Measurements from ENCODE around the gene FRRS1L. TPM values are rescaled to one million over a fixed set of nuclear protein-coding genes. Genes with fewer than 3 reads are reported as not detected.

FRRS1L gene
- total RNA-seq, 4 donors from 2014 or later, result 0.40 to 0.96 (median 0.64) TPM; not detected in 1

DNA sequence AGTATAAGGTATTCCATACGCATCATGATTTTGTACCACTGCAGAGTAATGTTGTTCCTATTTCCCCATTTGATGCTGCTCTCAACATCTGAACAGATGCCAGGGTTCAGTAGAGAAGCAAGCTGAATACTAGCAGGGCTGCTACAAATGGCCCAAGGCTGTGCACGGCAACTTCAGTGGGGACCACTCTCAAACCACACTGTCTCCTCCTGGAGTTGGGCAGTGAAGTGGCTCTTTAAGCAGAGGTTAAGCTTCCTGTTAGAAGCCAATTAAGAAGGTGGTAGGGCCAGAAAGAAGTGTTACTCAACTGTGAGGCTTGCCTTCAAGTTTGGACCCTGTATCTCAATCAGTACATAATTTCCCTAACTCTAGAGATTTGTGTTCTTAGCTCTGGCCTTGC lies 79.3 kb downstream of the FRRS1L start:
- Histone ChIP-seq H3K4me3 (no peak overlapping the region), H3K9me3 (no peaks in the 10 kb centered on the region), H3K4me1 (peaks cover 0 to 2% (median 0%) of the 10 kb centered on the region in 4 donors), H3K27ac (no peak overlapping the region), H3K27me3 (no peaks in the 10 kb centered on the region), H3K36me3 (peaks cover 0 to 39% (median 13%) of the 10 kb centered on the region in 4 donors)
- WGBS, 2 donors (ENCODE audit: low coverage in 1 of 2), result 93 to 100% methylated on average over 2 of the region's 2 CpGs
- in situ Hi-C loops (cut with MboI; ENCODE audit: low pct_ligation_motif_present in 1 of 4, low pct_unique_long_range_greater_than_20kb in 1 of 4, low sequenced_read_pairs in 3 of 4) (no loop called here), intact Hi-C loops (cut with DNase I; ENCODE audit: low total_unique reads) (no loop called here)
- no peak for DNase-seq
- TF ChIP-seq CTCF (IDR thresholded peaks at IDR 0.05), result no peak
- no peak for TF ChIP-seq POLR2AphosphoS5 (IDR thresholded peaks at IDR 0.05)
- TF ChIP-seq EP300 (IDR thresholded peaks at IDR 0.05; ENCODE audit: low read depth), result no peak
- no peak for TF ChIP-seq POLR2A (IDR thresholded peaks at IDR 0.05)

- in situ Hi-C loops (cut with MboI; ENCODE audit: low pct_ligation_motif_present in 1 of 4, low pct_unique_long_range_greater_than_20kb in 1 of 4, low sequenced_read_pairs in 3 of 4), result no loop called here
Observed at GRCh38 chr9:109086221-109086620, 80.8 kb downstream of the FRRS1L start.

GRCh38 chr9:109085510-109085909 lies 81.5 kb downstream of the FRRS1L start:
- no peak overlapping the region for H3K27ac ChIP-seq
- in situ Hi-C loops (cut with MboI; ENCODE audit: low pct_ligation_motif_present in 1 of 4, low pct_unique_long_range_greater_than_20kb in 1 of 4, low sequenced_read_pairs in 3 of 4), result no loop called here
- H3K9me3 ChIP-seq, result no peaks in the 10 kb centered on the region
- intact Hi-C loops (cut with DNase I; ENCODE audit: low total_unique reads), result no loop called here
- H3K36me3 ChIP-seq, result peaks cover 0 to 31% (median 5%) of the 10 kb centered on the region in 4 donors
- no peaks in the 10 kb centered on the region for H3K27me3 ChIP-seq
- H3K4me1 ChIP-seq, result peaks cover 0 to 12% (median 2%) of the 10 kb centered on the region in 4 donors
- DNase-seq, result no peak
- no peak overlapping the region for H3K4me3 ChIP-seq
- TF ChIP-seq POLR2AphosphoS5 (IDR thresholded peaks at IDR 0.05) (no peak), EP300 (IDR thresholded peaks at IDR 0.05; ENCODE audit: low read depth) (no peak), POLR2A (IDR thresholded peaks at IDR 0.05) (no peak), CTCF (IDR thresholded peaks at IDR 0.05) (no peak)

More at GRCh38 chr9:109086221-109086620, 80.8 kb downstream of the FRRS1L start:
- Histone ChIP-seq H3K4me1 (peaks cover 0 to 12% (median 2%) of the 10 kb centered on the region in 4 donors), H3K27ac (no peak overlapping the region), H3K36me3 (peaks cover 0 to 31% (median 8%) of the 10 kb centered on the region in 4 donors), H3K27me3 (no peaks in the 10 kb centered on the region), H3K9me3 (no peaks in the 10 kb centered on the region), H3K4me3 (no peak overlapping the region)
- no peak for DNase-seq
- intact Hi-C loops (cut with DNase I; ENCODE audit: low total_unique reads), result no loop called here
- TF ChIP-seq POLR2A (IDR thresholded peaks at IDR 0.05), result no peak
- no peak for TF ChIP-seq POLR2AphosphoS5 (IDR thresholded peaks at IDR 0.05)
- TF ChIP-seq CTCF (IDR thresholded peaks at IDR 0.05), result no peak
- no peak for TF ChIP-seq EP300 (IDR thresholded peaks at IDR 0.05; ENCODE audit: low read depth)
- WGBS, 2 donors (ENCODE audit: low coverage in 1 of 2), result 83 to 95% methylated on average over 3 of the region's 3 CpGs

DNA sequence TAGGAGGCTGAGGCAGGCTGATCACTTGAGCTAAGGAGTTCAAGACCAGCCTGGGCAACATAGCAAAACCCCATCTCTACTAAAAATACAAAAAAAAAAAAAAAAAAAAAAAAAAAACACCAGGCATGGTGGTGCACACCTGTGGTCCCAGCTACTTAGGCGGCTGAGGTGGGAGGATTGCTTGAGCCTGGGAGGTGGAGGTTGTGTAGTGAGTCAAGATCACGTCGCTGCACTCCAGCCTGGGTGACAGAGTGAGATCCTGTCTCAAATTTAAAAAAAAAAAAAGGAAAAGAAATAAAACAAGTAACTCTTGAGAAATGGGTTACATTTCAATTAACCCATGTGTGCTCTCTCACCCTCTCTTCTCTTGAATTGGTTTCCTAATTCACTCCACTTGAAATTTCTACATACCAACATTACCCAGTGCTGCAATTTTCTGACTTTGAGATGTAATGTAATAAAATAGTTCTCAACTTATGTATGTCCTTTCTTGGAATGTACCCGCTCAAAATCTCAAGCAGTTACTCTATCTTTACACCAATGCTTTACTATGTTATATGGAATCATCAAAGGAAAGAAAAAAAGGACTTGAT lies 83.1 kb downstream of the FRRS1L start:
- H3K4me3 ChIP-seq, result no peak overlapping the region
- H3K27me3 ChIP-seq, result no peaks in the 10 kb centered on the region
- in situ Hi-C loops (cut with MboI; ENCODE audit: low pct_ligation_motif_present in 1 of 4, low pct_unique_long_range_greater_than_20kb in 1 of 4, low sequenced_read_pairs in 3 of 4), result no loop called here
- no peaks in the 10 kb centered on the region for H3K9me3 ChIP-seq
- intact Hi-C loops (cut with DNase I; ENCODE audit: low total_unique reads), result no loop called here
- no peak for DNase-seq
- peaks cover 0 to 12% (median 2%) of the 10 kb centered on the region in 4 donors for H3K4me1 ChIP-seq
- no peak for TF ChIP-seq EP300 (IDR thresholded peaks at IDR 0.05; ENCODE audit: low read depth)
- TF ChIP-seq CTCF (IDR thresholded peaks at IDR 0.05), result no peak
- TF ChIP-seq POLR2AphosphoS5 (IDR thresholded peaks at IDR 0.05), result no peak
- TF ChIP-seq POLR2A (IDR thresholded peaks at IDR 0.05), result no peak
- 95 to 100% methylated on average over 1 to 4 of the region's 4 CpGs for WGBS, 2 donors (ENCODE audit: low coverage in 1 of 2)
- no peak overlapping the region for H3K27ac ChIP-seq
- peaks cover 0 to 25% (median 9%) of the 10 kb centered on the region in 4 donors for H3K36me3 ChIP-seq
